Stimulated activated CD4-positive, alpha-beta T cell treated with anti-CD3 and anti-CD28 coated beads, Interleukin-12 subunit alpha, Interleukin-12 subunit beta, amount 100 ng/mL, for 48 hours (primary cell): Measurements from ENCODE around the gene SCN1A.
"Not testable (repeated sequence)": the region's sequence is repeated elsewhere in the genome, so short reads cannot be mapped to it uniquely, and the experiment has no call there.

Experiments used
- DNase-seq, 3 donors: peaks; one replicate each; pipeline ENCODE4 v3.0.0-alpha.2; 2020; ENCODE audit warnings: low read depth in 2 of 3, low spot score in 1 of 3

Gene SCN1A

DNA sequence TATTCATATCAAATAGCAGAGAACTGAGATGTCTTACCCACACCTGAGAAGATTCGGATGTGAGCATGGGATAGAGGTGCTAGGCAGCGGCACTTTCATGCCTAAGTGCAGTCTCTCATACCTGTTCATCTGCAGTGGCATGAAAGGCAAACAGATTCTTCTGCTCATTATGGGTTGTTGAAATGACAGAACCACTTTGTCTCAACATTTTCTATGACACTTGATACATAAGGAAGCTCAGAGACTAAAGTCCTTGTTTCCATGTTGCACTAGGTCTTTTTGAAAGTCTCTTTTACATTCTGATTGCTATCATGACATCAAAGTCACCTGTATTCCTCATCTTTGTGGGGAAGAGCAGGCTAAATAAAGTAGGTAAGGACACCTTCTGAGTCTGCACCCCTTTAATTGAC, 8.0 kb upstream of the SCN1A start:
- no peak for DNase-seq

DNA sequence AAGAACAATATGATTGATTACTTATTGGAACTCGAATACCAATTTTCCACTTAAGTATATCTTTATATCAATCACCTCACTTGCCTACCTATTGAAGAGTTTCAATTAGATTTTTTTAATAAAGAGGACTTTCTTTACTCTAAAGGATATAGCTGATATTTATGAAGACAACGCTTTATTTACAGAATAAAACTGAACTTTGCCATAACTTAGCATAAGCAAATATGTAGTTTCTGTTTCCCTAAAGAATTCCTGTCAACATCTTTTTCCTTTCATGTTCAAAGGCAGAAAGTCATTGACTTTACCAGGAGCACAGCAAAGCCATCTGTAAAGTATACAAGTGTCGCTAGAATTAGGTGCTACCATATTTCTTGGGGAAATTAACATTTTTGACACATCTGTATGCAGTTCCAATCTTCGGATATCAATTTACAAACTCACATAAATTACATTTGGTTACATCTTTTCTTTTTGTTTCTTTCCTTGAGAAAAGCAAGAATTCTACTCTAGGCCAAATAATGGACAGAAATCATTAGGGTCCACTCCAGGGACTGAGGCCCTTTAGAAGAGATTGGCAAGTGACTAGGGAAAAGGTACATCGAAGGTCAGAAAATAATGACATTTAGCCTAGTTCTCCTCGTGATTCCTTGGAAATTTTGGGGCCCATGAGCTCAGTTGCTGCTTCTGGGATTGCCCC, 7.5 kb upstream of the SCN1A start:
- DNase-seq: no peak

DNA sequence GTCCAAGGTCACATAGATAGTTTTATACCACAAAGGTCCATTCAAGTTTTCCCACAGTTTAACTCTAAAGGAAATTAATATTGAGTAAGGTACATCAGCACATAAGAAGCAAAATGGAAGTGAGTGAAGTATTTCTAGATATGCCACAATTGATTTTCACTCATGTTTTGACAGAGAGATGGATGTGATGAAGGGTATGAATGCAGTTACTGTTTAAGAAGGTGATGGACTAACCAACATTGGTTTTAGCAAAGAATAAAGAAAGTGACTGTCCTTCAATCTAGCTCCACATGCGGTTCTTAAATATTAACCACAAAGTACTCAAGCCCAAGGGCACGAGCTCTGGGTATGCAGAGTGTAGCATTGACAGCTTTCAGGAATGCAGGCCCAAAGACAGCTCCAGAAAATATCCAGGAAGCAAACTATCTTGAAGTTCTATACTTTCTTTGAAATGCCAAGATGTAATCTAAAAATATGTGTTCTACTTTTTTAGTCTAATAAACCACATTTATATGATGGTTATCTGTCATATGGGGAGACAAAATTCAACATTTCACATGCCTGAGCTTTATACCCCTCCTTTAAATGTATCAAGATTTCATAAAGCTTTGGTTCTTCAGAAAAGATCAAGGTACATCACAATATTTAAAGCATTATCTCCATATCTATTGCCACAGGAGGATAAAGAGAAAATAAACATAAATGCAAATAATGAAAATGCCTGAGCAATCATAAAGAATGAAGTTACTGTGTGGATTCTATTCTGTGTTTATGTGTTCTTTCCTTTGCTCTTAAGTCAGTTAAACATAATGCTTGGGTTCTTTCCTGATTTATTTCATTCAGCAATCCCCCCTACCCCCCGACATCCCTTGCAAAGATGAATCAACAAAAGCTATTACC, 6.7 kb upstream of the SCN1A start:
- no peak for DNase-seq

DNA sequence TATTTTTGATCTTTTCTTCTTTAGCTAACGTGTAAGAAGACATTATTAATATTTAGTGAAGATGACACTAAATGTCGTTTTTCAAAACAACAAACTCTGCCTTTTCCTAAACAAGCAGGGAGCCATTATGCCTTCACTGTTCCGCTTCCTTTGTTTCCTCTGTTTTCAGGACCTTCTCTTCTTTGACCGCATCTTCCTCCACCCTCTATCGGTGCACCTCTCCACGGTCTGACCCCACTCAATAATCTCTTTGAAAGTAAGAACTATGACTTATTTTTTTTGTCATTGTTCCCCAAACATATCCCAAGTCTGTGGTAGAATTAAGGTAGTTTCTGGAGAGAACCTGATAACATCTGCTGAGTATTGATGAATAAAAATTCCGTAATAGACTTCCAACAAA, 5.8 kb upstream of the SCN1A start:
- DNase-seq: no peak

DNA sequence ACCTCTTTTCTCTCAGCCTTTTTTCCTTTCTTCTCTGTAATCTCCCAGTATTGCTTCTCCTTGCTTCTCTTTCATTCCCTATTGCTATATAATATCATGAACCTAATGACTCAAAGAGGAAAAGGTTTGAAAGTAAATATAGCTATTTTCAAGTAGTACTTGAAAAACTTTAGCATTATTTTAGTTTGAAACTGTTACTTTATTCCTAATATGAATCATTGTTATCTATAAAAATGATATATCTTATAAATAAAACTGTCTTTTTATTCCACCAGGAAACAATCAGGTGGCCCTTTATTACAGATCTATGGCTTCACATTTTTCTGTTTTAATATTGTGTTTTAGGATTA, 311 bp upstream of the SCN1A start:
- DNase-seq: no peak

DNA sequence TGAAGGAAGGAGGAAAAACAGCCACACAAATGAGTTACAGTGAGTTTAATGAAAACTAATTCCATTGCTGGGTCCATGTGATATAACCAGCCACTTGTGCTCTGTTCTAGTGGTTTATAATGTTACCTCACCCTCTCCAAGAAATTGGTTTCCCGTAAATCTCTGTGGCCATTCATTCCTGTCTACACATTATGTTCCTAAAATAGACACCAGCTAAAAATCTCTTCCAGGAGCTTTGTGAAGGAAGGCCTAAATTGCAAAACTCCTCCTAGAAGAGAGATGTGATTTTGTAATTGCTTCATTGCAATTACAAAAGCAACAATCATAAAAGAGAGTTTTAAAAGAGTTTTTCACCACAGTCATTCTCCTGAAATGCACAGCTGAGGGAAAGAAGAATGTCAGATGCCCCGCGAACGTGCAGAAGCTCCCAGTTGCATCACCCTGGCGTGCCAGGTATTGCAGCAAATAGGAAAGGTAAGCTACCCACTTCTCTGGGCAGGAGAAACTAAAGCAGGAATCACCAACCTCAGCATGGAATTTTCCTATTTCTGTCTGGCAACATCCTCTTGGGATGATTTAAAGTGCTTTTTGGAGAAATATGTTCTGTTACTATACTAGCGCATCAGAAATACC, 1.7 kb downstream of the SCN1A start:
- DNase-seq: no peak

DNA sequence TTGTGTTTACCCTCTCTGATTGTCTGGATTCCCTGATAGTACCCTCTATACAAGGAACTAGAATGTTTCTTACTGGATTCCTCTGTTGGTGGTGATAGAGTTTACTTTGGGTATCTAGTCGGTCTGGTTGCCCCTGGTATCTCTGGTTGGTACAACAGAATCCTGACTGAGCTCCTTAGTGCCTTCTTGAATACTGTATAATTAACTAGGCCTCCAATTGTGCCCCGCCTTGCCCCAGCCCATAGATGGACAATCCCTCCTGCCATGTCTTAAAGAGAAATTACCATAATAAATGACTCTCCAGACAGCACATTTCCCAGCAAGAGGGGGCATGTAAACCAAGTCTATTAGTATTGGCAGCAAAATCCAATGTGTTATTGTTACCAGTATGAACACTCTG, 2.3 kb downstream of the SCN1A start:
- no peak for DNase-seq

DNA sequence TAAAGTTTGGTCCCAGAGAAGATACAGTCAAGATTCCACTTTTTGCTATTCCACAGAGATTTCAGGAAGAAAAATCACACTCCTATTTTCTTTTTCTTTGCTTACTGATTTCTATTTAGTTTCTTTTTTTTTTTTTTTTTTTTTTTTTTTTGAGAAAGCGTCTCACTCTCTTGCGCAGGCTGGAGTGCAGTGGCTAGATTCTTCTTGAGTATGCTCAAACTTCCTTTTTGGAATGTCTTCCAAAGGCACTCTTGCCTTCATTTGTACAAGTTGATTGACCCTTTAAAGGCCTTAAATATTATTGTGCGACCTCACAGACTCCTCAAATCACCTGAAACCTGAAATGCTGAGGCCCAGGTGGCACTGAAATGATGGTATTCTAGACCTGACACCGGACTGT, 9.6 kb downstream of the SCN1A start:
- DNase-seq: no peak

DNA sequence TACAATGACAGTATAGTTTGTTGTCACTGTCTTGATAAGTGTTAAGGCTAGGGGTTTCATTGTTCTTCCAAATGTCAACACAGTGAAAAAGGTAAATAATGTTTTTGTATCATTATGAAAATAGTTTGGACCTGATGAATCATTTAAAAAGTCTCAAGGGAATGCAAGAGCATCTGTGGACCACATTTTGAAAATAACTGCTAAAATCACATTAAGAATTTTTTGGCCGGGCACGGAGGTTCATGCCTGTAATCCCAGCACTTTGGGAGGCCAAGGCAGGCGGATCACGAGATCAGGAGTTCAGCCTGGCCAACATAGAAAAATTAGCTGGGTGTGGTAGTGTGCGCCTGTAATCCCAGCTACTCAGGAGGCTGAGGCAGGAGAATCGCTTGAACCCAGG, 10.3 kb downstream of the SCN1A start:
- no peak for DNase-seq

DNA sequence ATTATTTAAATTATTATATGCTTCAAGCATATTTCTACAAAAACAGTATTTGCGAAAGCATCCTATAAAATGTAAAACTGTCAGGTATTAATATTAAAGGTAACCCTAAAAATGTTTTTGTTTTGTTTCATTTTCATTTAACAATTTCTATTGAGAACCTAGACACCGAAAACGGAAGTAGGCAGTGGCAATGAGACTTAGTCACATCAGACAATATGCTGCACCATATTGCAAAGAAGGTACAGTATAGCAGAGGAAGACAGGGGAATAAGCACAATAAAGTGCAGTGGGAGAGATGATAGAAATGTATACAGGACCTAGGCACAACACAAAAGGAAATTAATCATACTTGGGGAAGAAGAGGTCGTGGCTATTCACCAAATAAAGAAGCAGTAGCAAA, 12.2 kb downstream of the SCN1A start:
- DNase-seq: no peak

DNA sequence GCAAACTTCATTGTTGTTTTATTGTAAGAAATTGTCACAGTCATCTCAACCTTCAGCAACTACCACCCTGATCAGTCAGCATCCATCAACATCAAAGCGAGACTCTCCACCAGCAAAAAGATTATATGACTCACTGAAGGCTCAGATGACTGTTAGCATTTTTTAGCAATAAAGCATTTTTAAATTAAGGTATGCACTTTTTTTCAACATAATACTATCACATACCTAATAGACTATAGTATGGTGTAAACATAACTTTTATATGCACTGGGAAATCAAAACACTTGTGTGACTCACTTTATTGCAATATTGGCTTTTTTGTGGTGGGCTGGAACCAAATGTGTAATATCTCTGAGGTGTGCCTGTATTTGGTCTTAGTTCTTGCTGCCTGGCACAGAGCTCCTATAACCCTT, 15.6 kb downstream of the SCN1A start:
- DNase-seq: no peak

DNA sequence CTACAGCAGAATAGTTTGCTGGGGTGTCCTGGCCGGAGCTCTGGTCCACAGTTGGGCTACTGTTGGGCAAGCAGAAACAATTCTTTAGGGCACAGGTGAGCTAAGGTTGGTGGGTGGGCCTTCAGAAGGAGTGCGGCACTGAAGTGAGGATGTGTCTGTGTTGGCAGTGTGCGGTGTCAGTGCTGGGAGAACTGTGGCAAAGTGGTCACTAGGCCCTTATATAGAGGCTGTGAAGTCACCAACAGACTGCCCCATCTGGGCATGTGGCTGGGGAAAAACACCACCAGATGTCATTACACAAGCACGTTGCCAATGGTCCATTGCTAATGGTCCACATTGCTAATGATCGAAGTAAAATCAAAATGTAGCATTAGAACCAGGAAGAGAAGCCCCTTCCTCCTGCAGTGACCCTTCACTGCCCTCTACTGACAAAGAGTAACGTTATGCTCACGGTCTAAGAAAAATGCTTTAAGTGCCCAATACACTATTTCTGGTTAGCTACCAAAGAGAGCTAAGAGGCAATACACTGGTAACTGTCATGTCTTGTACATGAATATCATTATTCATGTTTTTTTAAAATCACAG, 21.3 kb downstream of the SCN1A start:
- no peak for DNase-seq

DNA sequence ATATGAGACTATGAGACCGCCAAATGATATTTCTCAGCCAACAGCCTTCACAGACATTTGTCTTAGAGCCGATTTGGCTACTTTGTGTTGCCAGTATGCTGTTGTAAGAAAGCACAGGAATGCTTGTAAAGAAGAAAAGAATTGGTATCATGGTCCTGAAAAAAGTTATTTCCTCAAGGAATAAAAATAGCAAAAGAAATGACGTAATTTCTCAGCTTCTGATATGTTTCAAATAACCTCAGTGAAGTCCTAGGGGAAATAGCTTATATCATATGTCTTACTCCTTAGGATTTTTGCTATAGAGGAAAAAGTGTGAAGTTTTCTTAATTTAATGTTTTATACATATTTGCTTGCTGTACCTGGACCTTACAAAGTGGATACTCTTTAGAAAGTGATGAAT, 23.0 kb downstream of the SCN1A start:
- no peak for DNase-seq

DNA sequence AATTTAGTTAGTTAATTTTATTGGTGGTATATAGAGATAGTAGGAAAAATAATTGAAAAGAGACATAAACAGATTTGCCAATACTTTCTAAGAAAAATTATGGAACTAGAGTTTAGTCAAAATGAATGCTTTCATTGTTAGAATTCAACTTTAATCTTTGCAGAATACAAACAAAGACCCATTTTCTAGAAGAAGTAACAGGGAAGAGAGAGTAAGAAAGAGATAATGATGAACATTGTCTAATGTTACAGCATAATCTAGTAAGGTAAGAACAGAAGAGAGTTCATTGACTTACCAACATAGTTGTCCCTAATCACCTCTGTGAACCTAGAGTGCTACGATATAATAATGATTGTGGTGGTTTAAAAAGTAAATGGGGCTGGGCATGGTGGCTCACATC, 23.7 kb downstream of the SCN1A start:
- no peak for DNase-seq

DNA sequence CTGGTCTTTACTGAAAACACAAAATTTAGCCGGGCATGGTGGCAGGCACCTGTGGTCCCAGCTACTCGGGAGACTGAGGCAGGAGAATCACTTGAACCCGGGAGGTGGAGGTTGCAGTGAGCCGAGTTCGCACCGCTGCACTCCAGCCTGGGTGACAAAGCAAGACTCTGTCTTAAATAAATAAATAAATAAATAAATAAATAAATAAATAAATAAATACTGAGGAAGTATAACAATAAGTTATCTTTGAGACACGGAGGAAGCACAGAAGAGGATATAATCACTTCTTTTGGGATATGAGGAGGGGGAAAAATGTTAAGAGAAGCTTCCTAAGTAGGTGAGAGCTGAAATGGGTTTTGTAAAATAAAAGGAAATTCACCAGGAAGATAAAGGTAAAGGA, 24.5 kb downstream of the SCN1A start:
- DNase-seq: not testable (repeated sequence)

DNA sequence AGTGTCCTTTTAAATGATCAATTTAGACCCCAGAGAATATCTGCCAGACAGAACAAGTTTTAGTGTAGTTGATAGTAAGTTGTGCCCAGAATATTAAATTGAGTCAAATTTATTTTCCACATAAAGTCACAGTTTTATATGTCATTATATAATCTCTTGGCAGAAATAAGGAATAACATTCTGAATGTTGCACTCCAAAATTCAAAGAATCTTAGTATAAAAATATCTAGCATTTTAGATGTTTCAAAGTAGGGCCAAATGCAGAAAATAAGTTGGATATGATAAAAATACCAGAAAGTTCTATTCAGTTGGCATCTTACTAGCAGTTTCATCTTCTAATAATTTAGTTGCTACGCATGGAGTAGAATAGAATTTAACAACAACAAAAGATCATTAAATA, 33.5 kb downstream of the SCN1A start:
- DNase-seq: no peak

DNA sequence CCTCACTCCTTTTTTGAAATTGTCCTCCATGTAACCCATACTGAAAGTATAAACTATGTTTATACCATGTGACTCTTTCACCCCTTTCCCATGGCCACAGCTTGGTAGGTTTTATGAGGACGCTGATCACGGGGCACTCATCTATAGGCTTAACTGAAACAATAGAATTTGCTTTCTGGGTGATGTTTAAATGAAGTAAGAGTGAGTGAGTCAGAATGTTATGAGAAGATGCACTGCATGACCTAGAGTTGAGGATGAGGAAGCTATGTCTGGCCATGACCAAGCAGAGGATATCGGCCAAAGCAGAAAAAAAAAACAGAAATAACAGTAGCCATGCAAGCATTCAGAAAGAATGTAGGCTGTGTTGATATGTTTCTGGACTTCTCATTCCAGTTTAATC, 34.9 kb downstream of the SCN1A start:
- no peak for DNase-seq

DNA sequence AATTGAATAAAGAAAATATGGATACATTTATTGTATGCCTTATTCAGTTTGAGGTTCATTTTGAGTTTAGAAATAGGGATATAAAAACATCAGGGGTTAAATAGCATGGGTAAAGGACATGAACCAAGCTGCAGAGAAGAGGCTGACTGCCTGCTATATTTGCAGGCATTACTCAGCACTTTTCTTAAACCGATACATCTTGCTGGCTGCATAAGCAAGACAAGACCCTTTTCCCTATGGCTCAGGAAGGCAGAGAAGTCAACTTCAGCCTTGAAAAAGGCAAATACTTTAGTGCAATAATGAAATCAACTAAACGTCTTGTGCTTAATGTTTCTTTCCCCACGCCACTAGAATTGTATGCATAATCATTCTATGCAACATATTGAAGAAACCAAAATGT, 36.4 kb downstream of the SCN1A start:
- no peak for DNase-seq

DNA sequence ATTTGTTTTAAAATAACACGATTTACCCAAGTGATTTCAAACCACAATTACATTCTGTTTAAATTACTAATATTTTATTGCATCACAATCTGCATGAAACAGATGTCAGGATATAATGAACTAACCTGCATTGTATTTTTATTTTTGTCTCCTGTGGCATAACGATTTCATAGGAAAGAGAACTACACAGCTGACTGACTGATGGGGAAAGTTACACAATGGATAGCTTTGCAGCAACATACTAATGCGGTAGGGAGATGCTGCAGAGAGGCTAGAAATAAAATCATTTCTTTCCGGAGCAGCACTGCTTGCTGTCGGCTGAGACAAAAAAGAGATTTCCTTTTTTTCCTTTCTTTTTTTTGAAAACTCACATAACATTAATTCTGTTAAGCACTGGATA, 36.9 kb downstream of the SCN1A start:
- DNase-seq: no peak

DNA sequence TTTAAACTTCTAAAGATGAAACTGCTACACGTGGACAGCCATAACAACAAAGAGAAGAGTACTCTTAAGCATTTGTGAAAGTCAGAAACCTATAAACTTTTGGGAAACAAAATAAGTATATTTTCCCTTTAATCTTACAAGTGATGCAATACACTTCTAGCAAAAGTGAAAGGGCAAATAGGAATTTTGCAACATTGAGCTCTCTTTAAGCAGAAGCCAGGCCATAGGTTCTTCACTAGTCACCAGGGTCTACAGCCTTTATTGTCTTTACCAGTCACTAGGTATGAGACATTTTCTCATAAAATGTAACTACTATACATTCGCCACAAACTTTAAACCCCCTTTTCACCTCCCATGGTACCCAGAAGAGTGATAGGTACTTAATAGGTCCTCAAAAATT, 37.5 kb downstream of the SCN1A start:
- DNase-seq: no peak

DNA sequence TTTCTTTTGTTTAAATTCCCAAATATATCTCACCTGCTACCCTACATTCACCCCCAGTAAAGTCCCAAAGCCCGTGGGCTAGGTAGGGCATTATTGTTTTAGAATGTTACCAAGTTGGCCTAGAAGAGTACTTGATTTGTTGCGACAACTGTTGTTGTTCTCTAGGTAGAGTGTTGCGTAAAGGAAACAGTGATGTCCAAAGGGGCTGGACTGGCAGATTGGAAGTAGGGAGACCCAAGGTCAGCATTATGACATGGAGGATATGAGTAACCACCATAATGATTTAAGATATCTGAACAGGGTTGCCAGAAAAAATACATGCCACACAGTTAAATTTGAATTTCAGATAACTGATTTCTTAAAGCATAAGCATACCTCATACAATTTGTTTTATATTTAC, 39.2 kb downstream of the SCN1A start:
- DNase-seq: no peak

DNA sequence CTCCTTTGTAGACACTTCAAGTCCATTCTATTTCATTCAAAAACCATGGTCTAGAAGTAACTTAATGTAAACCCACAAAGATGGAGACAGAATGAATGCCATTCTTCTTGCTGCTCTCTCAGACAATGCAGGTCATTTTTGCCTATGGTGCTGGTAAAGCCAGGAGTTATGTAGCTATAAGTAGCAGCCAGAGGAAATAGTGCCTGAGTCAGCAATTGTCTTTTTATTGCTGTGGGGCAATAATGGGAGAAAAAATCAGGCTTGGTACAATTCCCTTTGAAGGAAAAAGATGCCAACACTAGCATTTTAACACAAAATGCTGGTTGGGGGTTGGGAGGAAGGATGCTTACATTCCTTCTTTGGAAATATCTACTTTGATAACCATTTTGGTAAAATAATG, 43.5 kb downstream of the SCN1A start:
- DNase-seq: no peak
